H9 (cell line): ENCODE measurements around the gene PLCH2. TPM values are rescaled to one million over a fixed set of nuclear protein-coding genes. Genes with fewer than 3 reads are reported as not detected.

Experiments
- DNase-seq: peaks from one replicate; pipeline ENCODE4 v3.0.0-alpha.2; 2017
- H2AFZ ChIP-seq: one replicate; pipeline ENCODE4 v1.6.1; 2013; ENCODE audit warnings: mild to moderate bottlenecking, low read length, control low read depth, moderate library complexity
- H2AK5ac ChIP-seq: 2 replicates; pipeline ENCODE4 v1.6.1; 2013; ENCODE audit warnings: low read length, control low read depth, mixed read lengths; ENCODE audit not compliant: insufficient read length
- H2BK120ac ChIP-seq: one replicate; pipeline ENCODE4 v1.6.1; 2013; ENCODE audit warnings: low read depth, mild to moderate bottlenecking, low read length, control low read depth, inconsistent platforms; ENCODE audit not compliant: poor library complexity, severe bottlenecking
- H2BK12ac ChIP-seq: 2 replicates; pipeline ENCODE4 v1.6.1; 2013; ENCODE audit warnings: low read length, control low read depth, mixed read lengths, low read depth; ENCODE audit not compliant: insufficient read length
- H2BK15ac ChIP-seq: 2 replicates; pipeline ENCODE4 v1.6.1; 2013; ENCODE audit warnings: low read depth, low read length, control low read depth
- H2BK20ac ChIP-seq: one replicate; pipeline ENCODE4 v1.6.1; 2013; ENCODE audit warnings: low read depth, mild to moderate bottlenecking, low read length, control low read depth, inconsistent platforms; ENCODE audit not compliant: poor library complexity, severe bottlenecking
- H2BK5ac ChIP-seq: 2 replicates; pipeline ENCODE4 v1.6.1; 2013; ENCODE audit warnings: low read length, control low read depth, mixed read lengths; ENCODE audit not compliant: insufficient read length
- H3K14ac ChIP-seq: 2 replicates; pipeline ENCODE4 v1.6.1; 2013; ENCODE audit warnings: low read length, control low read depth; ENCODE audit not compliant: insufficient read depth
- H3K18ac ChIP-seq: 2 replicates; pipeline ENCODE4 v1.6.1; 2013; ENCODE audit warnings: low read depth, mild to moderate bottlenecking, mixed read lengths, low read length, control low read depth; ENCODE audit not compliant: insufficient read length
- H3K23ac ChIP-seq: 2 replicates; pipeline ENCODE4 v1.6.1; 2013; ENCODE audit warnings: low read length, control low read depth, mixed read lengths, low read depth; ENCODE audit not compliant: insufficient read length
- H3K23me2 ChIP-seq: 2 replicates; pipeline ENCODE4 v1.6.1; 2013; ENCODE audit warnings: low read depth, mild to moderate bottlenecking, mixed read lengths, low read length, control low read depth; ENCODE audit not compliant: insufficient read length, poor library complexity, severe bottlenecking
- H3K27ac ChIP-seq: 2 replicates; pipeline ENCODE4 v1.5.1; 2013; ENCODE audit warnings: low read length, control low read depth, mixed read lengths, low read depth; ENCODE audit not compliant: insufficient read length
- H3K27me3 ChIP-seq: 2 replicates; pipeline ENCODE4 v1.6.1; 2013; ENCODE audit warnings: low read length, control low read depth, inconsistent platforms; ENCODE audit not compliant: insufficient read depth
- H3K4ac ChIP-seq: 2 replicates; pipeline ENCODE4 v1.6.1; 2013; ENCODE audit warnings: low read depth, mild to moderate bottlenecking, control low read depth, inconsistent platforms, low read length, moderate library complexity
- H3K4me1 ChIP-seq: 2 replicates; pipeline ENCODE4 v1.6.1; 2013; ENCODE audit warnings: low read length, control low read depth, inconsistent platforms; ENCODE audit not compliant: insufficient read depth
- H3K4me2 ChIP-seq: 2 replicates; pipeline ENCODE4 v1.6.1; 2013; ENCODE audit warnings: low read length, control low read depth, mixed read lengths; ENCODE audit not compliant: insufficient read length, insufficient read depth
- H3K56ac ChIP-seq: 2 replicates; pipeline ENCODE4 v1.6.1; 2013; ENCODE audit warnings: low read depth, mild to moderate bottlenecking, mixed read lengths, low read length, control low read depth; ENCODE audit not compliant: insufficient read length
- H3K79me1 ChIP-seq: 2 replicates; pipeline ENCODE4 v1.6.1; 2013; ENCODE audit warnings: low read depth, mild to moderate bottlenecking, moderate library complexity, low read length, control low read depth, inconsistent platforms; ENCODE audit not compliant: insufficient read depth, poor library complexity, severe bottlenecking
- H3K79me2 ChIP-seq: 2 replicates; pipeline ENCODE4 v1.6.1; 2013; ENCODE audit warnings: low read length, control low read depth, inconsistent platforms; ENCODE audit not compliant: insufficient read depth
- H3K9ac ChIP-seq: 2 replicates; pipeline ENCODE4 v1.6.1; 2013; ENCODE audit warnings: low read length, control low read depth, mixed read lengths; ENCODE audit not compliant: insufficient read length; ENCODE audit errors: extremely low read depth
- H3K9me3 ChIP-seq: one replicate; pipeline ENCODE4 v1.6.1; 2013; ENCODE audit warnings: low read depth, low read length, inconsistent platforms; ENCODE audit not compliant: control insufficient read depth
- H3T11ph ChIP-seq: one replicate; pipeline ENCODE4 v1.6.1; 2013; ENCODE audit warnings: mild to moderate bottlenecking, low read length, control low read depth, inconsistent platforms
- H4K20me1 ChIP-seq: one replicate; pipeline ENCODE4 v1.6.1; 2013; ENCODE audit not compliant: control insufficient read depth, insufficient read length, insufficient read depth
- H4K5ac ChIP-seq: 2 replicates; pipeline ENCODE4 v1.6.1; 2013; ENCODE audit warnings: low read depth, mild to moderate bottlenecking, mixed read lengths, low read length, control low read depth; ENCODE audit not compliant: insufficient read length
- H4K8ac ChIP-seq: replicated peaks from 2 replicates; pipeline ENCODE4 v1.6.1; 2013; ENCODE audit warnings: low read length, control low read depth, mixed read lengths, low read depth; ENCODE audit not compliant: insufficient read length
- H4K91ac ChIP-seq: 2 replicates; pipeline ENCODE4 v1.6.1; 2013; ENCODE audit warnings: low read depth, mild to moderate bottlenecking, moderate library complexity, mixed read lengths, low read length, control low read depth; ENCODE audit not compliant: insufficient read length
- H3K27ac Mint-ChIP-seq, 3 experiments: 2 replicates in 2 of 3; 3 replicates in 1 of 3; pipeline ENCODE4 v1.8.0; 2020 to 2021; ENCODE audit warnings: mixed read lengths in 3 of 3, mild to moderate bottlenecking in 1 of 3, moderate library complexity in 1 of 3
- H3K27me3 Mint-ChIP-seq: 2 replicates; pipeline ENCODE4 v1.8.0; 2021; ENCODE audit warnings: low read depth, mild to moderate bottlenecking, moderate library complexity, mixed read lengths
- H3K36me3 Mint-ChIP-seq, 3 experiments: 2 replicates in 2 of 3; 3 replicates in 1 of 3; pipeline ENCODE4 v1.8.0; 2020 to 2021; ENCODE audit warnings: low read depth in 3 of 3, mixed read lengths in 3 of 3; ENCODE audit not compliant: insufficient read depth in 1 of 3
- H3K4me1 Mint-ChIP-seq, 2 experiments: 2 replicates each; pipeline ENCODE4 v1.8.0; 2020; ENCODE audit warnings: mixed read lengths in 2 of 2
- H3K4me3 Mint-ChIP-seq, 2 experiments: 2 replicates in 1 of 2; 3 replicates in 1 of 2; pipeline ENCODE4 v1.8.0; 2020 to 2021; ENCODE audit warnings: mild to moderate bottlenecking in 2 of 2, mixed read lengths in 2 of 2, moderate library complexity in 1 of 2
- H3K9me3 Mint-ChIP-seq, 2 experiments: 2 replicates in 1 of 2; 3 replicates in 1 of 2; pipeline ENCODE4 v1.8.0; 2020; ENCODE audit warnings: mild to moderate bottlenecking in 2 of 2, mixed read lengths in 2 of 2, moderate library complexity in 1 of 2
- CTCF ChIP-seq: fragments of 200-600 bp; sonication (generic); conservative IDR thresholded peaks from 3 replicates; pipeline ENCODE4 v1.8.0; 2021; ENCODE audit warnings: antibody characterized with exemption, mild to moderate bottlenecking
- WGBS: extraction: QIAGEN DNeasy Blood & Tissue Kit; methylation state at CpG from one replicate; pipeline ENCODE4 v1.1.7; 2013; ENCODE audit warnings: missing lambda C conversion rate, low lambda C conversion rate, mixed read lengths; ENCODE audit not compliant: insufficient read length; ENCODE audit errors: extremely low coverage; 5-methylcytosine and 5-hydroxymethylcytosine counted together
- total RNA-seq: library from RNA; stranded (reverse); gene quantifications from 2 replicates; pipeline ENCODE4 v1.2.1, GENCODE V29; 2021

Gene PLCH2
- total RNA-seq, 1 experiment from 2014 or later, result 0.09 TPM

DNA sequence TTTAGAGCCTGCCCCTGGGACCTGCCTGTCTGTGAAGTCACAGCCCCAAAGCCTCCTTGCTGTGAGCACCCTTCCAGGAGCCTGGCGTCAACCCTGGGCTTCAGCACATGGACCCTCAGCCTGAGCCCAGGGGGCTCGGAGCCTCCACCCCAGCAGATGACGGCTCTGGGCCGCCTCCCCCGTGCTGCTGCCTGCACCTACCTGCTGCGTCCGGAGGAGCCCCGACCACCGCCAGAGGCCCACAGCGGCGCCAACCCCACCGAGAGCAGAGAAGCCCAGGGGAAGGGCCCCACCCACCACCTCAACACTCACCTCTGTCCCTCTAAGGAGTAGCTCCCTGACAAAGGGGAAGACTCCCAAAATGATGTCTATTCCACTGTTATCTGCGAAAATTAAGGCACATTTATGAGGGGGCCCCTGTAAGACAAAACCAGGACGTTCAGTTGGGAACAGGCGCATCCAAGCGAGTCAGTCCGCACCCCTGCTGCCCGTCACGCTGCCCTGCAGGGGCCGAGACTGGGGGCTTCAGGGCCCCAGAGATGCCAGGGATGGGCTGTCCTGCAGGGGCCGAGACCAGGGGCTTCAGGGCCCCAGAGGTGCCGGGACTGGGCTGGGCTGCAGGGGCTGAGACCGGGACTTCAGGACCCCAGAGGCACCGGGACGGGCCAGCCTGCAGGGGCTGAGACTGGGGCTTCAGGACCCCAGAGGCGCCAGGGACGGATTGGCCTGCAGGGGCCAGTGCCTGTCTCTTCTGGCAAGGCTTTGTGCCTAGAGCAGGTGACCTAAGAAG, 34.5 kb downstream of the PLCH2 start:
- H2BK5ac ChIP-seq, result no peak overlapping the region
- H3K27me3 Mint-ChIP-seq, result no peaks in the 10 kb centered on the region
- no peak overlapping the region for H3K23ac ChIP-seq
- H2BK12ac ChIP-seq, result no peak overlapping the region
- no peak overlapping the region for H3K27ac Mint-ChIP-seq
- H4K5ac ChIP-seq, result no peak overlapping the region
- no peak for TF ChIP-seq CTCF
- no peaks in the 10 kb centered on the region for H3K4me1 ChIP-seq
- H3K9ac ChIP-seq, result no peak overlapping the region
- H2BK20ac ChIP-seq, result no peak overlapping the region
- no peaks in the 10 kb centered on the region for H3K79me2 ChIP-seq
- no peak overlapping the region for H4K8ac ChIP-seq
- H3K9me3 Mint-ChIP-seq, result no peaks in the 10 kb centered on the region
- H3K23me2 ChIP-seq, result no peaks in the 10 kb centered on the region
- H3K27me3 ChIP-seq, result no peaks in the 10 kb centered on the region
- H3K4me1 Mint-ChIP-seq, result no peaks in the 10 kb centered on the region
- peaks cover 12 to 45% (median 40%) of the 10 kb centered on the region in 3 experiments; a peak in 6 of 7 replicates for H3K36me3 Mint-ChIP-seq
- no CpG with 5 or more reads among the region's 27 CpGs for WGBS
- H3K4me2 ChIP-seq, result no peak overlapping the region
- no peak overlapping the region for H4K91ac ChIP-seq
- no peak overlapping the region for H2BK15ac ChIP-seq
- no peak for DNase-seq
- no peak overlapping the region for H3K56ac ChIP-seq
- H3T11ph ChIP-seq, result no peak overlapping the region
- no peak overlapping the region for H2BK120ac ChIP-seq
- H3K9me3 ChIP-seq, result no peaks in the 10 kb centered on the region
- no peaks in the 10 kb centered on the region for H3K79me1 ChIP-seq
- no peak overlapping the region for H2AFZ ChIP-seq
- no peak overlapping the region for H3K4ac ChIP-seq
- no peak overlapping the region for H2AK5ac ChIP-seq
- H3K18ac ChIP-seq, result no peak overlapping the region
- no peak overlapping the region for H3K4me3 Mint-ChIP-seq
- no peak overlapping the region for H3K27ac ChIP-seq
- H4K20me1 ChIP-seq, result no peaks in the 10 kb centered on the region
- H3K14ac ChIP-seq, result no peak overlapping the region
